Glomerular visceral epithelial cell (primary cell): ENCODE measurements around the gene IRGQ.
"Not testable (repeated sequence)": the region's sequence is repeated elsewhere in the genome, so short reads cannot be mapped to it uniquely, and the experiment has no call there.

ENCODE experiments used
- DNase-seq: peaks from one replicate; pipeline ENCODE4 v3.0.0-alpha.2; 2016; ENCODE audit errors: extremely low spot score

Gene IRGQ

DNA sequence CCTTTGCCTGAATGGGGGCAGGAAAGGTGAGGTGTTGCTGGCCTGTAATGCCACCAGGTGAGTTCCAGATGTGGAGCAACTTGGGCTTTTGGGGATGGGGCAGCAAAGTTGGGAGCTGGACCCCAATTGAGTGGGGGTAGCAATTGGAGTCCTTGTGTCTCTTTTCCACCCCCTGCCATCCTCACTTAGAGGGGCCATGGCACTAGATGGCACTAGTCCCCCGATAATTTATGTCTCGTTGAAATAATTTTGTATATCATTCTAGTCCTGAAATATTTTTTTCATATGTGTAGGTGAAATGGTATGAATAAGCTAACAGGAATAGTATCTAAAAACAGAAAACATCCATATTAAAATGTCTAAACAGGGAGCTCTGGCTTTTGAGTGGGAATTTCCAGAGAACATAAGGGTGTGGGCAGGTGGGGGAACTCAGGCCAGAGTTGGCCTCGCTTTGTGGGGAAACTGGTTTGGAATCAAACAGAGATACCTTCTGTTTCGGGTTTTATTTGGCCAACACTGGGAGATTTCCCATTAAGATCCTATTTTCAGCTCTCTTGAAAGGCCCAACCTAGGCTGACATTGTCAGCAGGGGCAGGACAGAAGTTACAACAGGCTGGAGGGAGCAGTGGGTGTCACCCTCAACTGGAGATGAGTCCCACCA lies 3.8 kb upstream of the IRGQ start:
- DNase-seq, result no peak

GRCh38 chr19:43598445-43599240 lies 2.7 kb upstream of the IRGQ start:
- DNase-seq, result no peak

DNA sequence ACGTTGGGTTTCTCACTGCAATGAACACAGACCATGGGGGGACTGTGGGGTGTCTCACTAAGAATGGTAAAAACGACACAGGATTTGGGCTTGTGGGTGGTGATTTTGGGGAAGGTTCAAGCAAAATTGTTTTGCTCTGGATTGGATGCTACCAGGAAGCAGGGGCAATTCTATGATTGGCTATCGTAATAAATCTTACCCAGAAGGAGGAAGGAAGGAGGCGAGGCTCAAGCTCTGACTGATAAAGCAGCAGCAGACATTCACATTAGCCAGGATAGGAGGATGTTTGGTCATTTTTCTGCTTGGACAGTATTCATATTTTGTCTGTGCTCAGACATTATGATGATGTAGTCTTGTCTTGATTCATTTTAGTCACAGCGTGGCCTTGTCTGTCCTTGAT lies 1.9 kb upstream of the IRGQ start:
- no peak for DNase-seq

DNA sequence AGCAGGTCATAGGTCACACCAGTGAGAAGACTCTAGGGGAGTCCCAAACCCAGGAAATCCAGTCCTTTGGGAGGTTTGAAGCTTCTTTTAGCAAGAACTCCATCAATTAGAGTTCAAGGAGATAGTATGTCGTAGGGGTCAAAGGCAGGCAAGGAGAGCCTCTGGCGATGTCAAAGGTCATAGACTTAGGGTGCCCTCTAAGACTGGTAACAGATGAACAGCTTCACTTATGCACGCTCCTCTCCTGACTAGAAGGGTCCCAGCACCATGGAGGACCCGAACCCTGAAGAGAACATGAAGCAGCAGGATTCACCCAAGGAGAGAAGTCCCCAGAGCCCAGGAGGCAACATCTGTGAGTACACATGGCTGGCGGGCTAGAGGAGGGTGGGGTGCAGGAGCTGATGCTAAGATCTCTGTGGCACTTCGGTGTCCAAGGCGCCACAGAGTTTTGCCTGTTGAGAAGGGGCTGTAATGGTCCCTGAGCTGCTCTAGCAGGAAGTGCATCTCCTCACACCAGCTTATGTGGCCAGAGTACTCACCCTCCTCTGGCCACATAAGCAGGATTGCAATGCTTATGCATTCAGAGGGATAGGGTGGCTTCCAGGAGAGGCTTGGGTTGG lies 1.0 kb upstream of the IRGQ start:
- peak; percentile 9 for DNase-seq

GRCh38 chr19:43595605-43595998 lies 332 bp downstream of the IRGQ start:
- DNase-seq, result no peak

DNA sequence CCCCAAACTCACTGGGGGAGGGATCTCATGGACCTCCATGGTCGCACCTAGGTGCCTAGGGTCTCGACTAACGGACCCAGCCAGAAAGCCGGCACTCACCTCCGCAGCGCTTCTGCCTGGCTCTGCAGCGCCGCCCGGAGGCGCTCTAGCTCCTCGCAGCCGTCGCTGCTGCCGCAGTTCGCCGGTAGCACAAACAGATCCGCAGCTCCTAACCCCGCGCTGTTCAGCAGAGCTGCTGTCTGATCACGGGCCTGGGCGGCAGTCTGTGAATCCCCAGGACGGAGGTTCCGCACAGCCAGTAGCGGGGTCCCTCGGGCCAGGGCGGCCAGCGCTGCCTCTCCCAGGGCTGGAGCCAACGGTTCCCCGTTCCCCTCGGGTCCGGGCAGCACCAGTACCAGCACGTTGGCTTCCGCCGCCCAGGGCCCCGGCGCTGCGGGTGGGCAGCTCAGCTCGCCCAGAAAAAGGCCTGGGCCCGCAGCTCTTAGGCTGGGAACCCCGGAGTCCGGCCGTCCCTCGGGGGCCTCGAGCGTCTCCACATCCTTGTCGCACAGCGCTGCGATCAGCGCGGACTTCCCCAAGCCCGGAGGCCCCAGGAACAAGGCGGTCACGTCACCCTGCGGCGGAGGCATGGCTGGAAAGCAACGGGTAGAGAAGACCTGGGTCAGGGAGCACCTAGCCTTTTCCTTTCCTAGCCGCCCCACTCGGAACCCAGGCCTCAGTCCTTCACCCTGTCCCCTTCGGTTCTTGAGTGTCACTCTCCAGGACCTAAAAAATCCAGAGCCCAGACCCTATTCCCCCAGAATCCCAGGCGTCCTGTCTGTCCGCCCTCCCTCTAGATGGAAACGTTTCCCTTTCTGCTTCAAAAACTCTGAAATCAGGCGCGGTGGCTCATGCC lies 977 bp downstream of the IRGQ start:
- peak; percentile 77 for DNase-seq

DNA sequence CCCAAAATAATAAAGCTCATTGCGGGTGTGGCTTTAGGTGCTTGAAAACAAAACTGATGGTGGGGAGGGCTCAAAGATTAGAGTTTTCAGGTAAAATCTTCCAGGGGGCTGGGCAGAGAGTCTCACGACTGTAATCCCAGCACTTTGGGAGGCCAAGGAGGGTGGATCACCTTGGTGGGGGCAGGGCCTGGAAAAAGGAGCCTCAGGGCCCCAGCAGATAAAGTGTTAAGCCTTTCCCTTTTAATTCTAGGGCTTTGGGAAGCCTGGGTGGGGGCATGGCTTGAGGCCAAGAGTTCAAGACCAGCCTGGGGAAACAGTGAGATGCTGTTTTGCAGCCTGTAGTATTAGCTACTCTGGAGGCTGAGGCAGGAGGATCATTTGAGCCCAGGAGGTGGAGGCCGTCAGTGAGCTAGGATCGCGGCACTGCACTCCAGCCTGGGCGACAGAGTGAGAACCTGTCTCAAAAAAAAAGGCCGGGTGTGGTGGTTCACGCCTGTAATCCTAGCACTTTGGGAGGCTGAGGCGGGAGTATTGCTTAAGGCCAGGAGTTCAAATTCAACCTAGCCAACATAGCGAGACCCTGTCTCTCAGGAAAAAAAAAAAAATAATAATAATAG lies 1.7 kb downstream of the IRGQ start:
- no peak for DNase-seq

- DNase-seq, result no peak
These were observed 3.1 kb downstream of the IRGQ start for GRCh38 chr19:43592800-43593350.

- no peak for DNase-seq
These were observed 3.8 kb downstream of the IRGQ start for GRCh38 chr19:43591904-43592772.

- DNase-seq, result no peak
These were observed 6.3 kb downstream of the IRGQ start for GRCh38 chr19:43589678-43590077.

DNA sequence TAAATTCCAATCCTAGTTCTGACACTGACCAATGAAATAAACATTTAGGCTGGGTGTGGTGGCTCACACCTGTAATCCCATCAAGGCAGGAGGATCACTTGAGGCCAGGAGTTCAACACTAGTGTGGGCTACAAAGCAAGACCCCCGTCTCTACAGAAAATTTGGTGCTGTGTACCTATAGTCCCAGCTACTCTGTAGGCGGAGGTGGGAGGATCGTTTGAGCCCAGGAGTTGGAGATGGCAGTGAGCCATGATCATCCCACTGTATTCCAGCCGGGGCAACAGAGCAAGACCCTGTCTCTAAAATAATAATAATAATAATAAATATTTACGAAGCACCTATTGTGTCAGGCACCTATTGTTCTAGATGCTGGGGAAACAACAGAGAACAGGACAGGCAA lies 6.7 kb downstream of the IRGQ start:
- no peak for DNase-seq

- not testable (repeated sequence) for DNase-seq
These were observed 8.9 kb downstream of the IRGQ start for GRCh38 chr19:43587029-43587428.

GRCh38 chr19:43586346-43586745 lies 9.6 kb downstream of the IRGQ start:
- no peak for DNase-seq

GRCh38 chr19:43584484-43584883 lies 11.4 kb downstream of the IRGQ start:
- peak; percentile 56 for DNase-seq

DNA sequence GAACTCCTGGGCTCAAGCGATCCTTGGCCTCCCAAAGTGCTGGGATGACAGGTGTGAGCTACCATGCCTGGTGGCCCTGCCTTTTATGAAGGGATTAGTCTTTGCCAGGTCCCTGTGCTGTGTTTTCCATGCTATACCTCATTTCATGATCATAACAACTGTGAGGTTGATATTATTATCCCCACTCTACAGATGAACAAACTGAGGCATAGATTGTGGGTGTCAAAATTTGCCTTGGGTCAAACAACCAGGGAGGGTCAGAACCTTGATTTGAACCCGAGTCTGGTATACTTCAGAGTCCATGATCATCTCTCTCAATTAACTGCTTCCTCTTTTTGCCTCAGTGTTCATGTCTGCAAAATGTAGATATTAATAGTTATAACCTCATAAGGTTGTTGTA lies 13.4 kb downstream of the IRGQ start:
- no peak for DNase-seq

DNA sequence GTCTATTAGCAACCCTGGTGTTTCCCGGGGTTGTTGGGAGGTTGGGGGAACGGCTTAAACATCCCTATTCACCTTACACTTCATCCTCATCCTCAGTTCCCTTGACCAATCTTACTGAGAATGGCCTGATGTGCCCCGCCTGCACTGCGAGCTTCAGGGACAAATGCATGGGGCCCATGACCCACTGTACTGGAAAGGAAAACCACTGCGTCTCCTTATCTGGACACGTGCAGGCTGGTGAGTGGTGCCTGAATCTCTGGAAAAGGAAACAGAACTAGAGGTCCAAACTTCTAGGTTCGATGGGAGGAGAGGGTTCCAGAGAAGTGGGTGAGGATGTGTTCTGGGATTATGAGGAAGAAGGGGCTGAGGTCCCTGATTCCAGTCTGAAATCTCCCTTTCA lies 14.5 kb downstream of the IRGQ start:
- DNase-seq, result no peak

DNA sequence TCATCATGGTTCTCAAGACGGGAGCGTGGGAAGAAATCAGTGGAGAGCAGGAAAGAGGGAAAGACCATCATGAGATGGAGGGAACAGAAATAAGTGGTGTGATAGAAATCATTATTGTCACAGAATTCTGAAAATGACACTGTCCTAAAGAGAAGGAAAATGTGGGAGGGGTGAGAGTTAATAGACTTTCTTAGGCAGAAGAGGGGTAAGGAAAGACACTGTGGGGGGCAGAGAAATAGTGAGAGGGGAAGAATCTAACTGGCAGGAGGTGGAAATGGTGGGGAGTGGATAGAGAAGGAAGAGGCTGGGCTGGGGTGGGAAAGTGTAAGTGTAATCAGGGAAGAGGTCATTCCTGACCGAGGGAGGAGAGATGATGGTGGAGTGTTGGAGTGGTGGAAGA lies 17.1 kb downstream of the IRGQ start:
- no peak for DNase-seq

GRCh38 chr19:43575955-43576878 lies 19.7 kb downstream of the IRGQ start:
- DNase-seq, result no peak
